HG03565 (cell line): ENCODE measurements around the gene SUPT3H.

ENCODE experiments used
- ATAC-seq: cut with Tn5 transposase; IDR thresholded peaks from one replicate; pipeline ENCODE4 v1.9.1; 2021; ENCODE audit warnings: mild to moderate bottlenecking, moderate library complexity; ENCODE audit not compliant: unreplicated experiment

Gene SUPT3H

DNA sequence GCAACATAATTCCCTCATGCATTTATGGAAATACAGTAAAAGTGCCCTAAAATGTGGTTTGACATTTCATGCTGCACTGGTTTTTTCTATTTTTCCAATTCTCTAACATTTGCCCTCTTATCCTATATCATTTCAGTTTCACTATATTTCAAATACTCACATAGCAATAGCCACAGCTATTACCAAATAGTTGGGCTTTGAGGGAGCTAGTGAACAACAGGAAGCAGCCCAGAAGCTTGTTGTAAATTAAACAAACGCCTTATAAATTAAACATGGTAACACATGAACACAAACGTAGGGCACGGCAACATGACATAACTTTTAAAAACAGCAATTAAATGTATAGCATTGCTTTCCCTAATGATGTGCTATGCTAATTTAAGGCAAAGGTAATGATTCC lies 521.3 kb downstream of the SUPT3H start:
- no peak for ATAC-seq

DNA sequence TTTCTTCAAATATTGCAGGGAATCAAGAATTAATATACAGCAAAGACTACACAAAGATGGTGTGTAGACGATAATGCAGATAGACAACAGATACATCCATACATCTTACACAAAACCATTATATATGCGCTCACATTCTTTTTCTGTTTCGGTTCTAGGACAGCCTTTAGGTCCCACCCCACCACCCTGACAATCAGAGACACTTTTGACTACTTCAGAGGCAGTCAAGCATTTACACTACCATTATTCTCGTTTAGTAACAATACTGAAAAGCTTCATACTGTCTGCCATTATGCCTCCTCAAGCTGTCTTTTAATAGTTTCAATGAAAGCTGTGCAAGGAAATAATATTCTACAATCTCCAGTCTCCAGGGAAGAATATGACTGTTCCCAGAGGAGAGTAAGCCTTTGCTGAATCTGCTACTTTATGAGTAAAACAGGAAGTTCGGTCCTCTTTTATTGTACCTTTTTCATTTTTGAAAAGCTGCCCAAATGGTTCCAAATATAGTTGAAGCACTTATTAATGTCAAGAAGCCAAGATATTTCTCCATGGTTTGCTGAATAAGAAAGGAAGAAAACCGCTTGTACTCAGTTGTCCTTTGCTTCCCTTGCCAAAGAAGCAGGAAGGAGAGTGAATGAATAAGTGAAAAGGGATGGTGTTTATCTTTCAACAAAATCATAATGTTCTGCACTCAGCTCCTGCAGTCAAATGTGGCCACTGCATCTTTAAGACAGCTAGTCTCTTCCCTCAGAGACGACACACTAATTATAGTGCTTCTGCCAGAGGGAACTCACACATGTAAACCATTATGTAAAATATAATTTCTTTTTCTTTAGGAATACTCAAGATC lies 521.9 kb downstream of the SUPT3H start:
- ATAC-seq, result no peak

DNA sequence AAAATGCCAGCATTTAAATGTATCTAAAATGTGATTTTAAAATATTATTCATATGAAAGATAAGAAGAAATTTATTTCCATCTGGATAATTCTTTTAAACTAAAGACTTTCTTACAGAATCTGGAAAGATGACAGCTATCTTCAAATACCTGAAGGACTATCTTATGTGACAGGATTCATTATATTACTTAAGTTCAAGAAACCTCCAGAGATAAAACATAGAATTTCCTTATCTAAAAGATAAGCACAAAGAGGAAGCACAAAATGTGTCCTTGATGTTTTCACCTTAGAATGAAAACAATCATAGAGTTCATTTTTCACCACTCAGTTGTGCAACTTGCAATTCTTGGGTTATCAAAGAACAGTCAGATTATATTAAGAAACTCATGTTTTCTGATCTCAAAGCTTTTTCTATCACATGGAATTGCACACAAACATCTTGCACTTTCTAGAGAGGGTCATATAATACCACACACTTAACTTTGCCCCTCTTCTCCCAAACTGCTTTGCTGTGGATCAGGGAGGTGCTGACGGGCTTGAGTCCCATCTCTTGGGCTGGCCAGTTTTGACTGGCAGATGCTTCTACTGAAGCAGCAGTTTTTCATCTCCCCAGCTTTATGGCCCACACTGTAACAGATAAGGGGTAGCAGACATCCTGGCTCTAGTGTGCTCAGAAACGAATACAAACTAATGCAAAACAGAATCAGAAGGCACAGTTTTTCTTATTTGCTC lies 522.9 kb downstream of the SUPT3H start:
- ATAC-seq, result no peak

DNA sequence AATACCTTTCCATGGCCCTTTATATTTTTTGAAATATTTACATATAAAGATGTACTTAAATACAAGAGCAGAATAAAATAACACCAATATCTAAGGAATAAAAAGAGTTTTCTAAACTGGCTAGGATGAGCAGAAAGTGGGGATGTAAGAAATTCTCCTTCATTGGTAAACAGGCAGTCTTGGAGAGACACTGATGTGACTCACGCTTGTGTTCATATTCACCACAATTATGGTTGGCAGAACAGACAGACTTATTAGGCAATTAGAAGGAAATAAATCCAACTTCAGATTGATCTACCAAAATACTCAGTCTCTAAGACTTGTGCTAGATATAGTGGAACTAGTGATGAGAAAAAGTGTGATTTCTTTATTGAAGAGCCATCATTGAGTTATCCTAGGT lies 526.6 kb downstream of the SUPT3H start:
- ATAC-seq, result no peak

DNA sequence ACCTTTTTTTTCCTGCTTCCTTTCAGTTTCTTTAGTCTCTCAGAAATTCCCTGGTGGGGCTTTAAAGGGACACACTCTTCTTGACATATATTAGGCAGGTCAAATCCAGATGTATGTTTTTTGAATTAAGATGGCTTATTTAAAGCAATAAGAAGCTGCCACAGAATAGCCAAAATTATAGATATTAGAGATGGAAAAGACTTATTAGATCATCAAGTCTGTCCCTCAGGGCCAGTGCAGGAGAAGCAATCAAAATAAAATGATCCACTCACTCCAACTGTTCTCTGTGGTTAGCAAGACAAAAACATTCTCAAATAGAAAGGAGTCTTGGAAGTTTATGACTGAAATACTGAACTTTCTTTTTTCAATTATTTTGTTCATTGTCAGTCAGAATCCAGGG lies 527.4 kb downstream of the SUPT3H start:
- ATAC-seq, result no peak

DNA sequence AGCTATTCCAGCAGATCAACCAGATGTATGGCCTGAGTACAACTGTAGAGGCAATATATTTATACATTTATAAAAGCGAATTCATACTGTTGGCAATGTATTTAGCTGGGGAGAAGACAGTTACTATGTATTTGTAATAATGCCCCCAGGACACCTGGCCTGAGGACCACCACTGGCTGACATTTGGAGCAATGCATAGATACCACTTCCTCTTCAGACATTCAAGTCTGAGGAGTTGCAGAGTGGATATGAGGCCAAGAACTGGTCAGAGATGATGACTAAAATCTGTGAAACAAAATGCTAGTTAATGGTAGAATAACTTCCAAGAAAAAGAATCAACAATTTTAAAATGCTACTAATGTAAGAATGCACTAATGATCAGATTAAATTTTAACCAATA lies 527.9 kb downstream of the SUPT3H start:
- no peak for ATAC-seq

DNA sequence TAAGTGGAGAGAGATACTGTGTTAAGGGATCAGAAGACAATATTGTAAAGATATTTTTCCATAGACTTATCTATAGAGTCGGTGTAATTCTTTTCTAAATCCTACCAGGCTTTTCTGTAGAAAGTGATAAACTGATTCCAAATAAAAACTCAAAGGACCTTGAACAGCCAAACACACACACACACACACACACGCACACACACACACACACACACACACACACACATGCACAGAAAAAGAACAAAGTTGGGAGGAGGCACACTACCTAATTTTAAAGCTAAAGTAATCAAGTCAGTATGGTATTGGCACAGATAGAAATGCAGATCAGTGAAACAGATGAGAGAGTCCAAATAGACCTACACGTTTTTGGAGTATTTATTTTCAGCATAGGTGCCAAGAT lies 534.0 kb downstream of the SUPT3H start:
- ATAC-seq, result no peak

DNA sequence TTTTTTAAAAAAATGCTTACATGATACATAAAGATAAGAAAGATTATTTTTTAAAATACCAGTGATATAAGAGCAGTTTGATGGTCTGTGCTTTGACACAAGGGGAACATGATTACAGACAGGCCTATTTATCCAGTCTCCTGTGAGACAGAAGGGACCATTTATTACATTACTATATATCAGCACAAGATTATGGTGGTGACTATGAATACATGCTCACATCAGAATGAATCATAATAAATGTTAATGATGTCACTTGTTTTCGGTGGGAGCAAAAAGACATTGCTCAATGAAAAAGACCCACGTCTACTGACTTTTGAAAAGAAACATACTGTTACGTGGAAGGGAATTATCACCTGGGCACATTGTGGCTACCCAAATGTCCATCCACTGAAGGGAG lies 535.1 kb downstream of the SUPT3H start:
- ATAC-seq, result no peak

DNA sequence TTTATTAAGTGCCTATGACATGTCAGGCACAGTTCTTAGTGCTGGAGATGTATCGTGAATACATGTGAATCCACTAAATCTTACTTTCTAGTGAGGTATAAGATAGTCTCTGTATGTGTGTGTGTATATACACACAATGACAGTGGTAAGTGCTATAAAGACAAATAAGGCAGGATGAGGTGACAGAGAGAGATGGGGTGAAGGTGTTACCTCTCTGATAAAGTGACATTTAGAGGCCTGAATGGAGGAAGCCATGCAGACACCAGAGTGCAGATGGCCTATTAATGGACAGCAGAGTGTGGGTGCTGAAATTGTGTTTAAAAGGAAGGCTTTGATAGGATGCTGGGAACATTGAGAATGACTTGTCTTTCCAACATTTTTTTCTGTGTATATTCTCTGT lies 535.9 kb downstream of the SUPT3H start:
- no peak for ATAC-seq

DNA sequence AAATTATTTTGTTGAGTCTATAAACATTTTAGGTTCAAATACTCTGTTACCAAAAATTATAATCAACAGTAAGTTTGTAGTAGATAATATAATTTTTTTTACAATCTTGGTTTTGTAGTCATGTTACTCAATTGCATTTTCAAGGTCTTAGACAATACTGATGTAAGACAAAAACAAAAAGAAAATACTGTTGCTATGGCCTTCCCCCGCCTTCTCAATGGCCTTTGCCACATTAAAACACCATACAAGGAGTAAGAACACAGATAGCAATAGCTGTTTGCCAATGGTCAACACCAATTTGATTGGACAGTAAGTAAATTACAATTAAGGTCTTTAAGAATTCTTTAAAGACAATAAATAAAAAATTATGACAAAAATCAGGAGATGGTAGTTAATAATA lies 540.0 kb downstream of the SUPT3H start:
- no peak for ATAC-seq

DNA sequence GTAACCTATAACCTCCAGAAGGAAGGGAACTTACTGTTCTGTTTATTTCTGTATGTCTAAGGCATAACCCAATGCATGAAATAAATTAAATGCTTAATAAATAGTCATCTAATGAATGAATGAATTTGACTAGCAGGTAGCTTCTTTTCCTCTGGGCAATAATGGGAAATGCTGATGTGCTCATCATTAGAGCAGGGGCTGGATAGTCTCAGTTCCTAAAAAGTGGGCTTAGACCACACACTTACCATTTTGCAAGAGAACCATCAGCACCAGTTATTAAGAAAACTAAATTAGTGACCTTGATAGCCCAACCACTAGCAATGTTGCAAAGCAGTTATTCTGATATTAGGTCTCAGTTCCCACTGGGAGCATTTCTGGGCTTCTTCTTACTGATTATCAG lies 540.5 kb downstream of the SUPT3H start:
- ATAC-seq, result no peak

DNA sequence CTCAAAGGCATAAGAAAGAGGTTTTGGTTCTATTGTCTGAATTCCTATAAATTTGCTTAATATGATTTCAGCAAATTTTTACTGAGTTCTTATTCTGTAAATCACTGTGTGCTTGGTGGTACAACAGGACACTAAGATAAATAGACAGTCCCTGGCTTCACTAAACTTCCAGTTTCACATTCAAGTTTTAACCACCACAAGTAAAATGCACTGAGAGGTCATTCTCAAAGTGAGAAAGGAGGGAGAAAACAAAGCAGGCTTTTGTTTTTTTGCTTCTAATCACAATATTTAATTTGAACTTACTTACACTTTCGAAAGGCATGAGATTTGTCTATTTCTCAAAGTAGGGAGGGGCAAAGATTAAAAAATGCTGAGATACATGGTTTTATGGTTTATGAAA lies 544.5 kb downstream of the SUPT3H start:
- peak; percentile 56 for ATAC-seq

DNA sequence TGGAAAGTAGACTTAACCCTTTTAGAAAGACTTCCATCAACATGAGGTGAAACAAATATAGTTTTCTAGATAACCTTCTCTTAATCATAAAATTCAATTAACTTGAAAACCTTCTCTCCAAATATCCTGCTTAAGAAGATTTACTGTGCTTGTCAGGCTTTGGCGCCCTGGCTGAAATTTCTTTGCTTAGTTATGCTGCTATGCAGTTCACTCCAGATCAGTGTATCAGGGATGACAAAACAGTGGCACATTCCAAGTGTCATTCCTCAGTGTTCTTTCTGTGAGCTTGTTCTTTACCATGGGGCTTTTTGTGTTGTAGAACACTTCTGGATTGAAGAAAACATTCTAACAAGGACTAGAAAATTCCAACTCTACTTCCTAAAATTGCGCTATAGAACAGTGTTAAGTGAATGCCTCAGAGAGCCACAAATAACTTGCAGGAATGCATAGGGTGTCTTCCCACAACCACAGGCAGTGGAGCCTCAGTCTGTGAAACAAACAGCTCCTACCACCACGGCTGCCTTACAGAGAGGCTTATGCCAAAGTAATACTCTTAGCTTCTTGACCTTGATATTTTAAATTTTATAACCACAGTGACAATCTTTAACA lies 546.6 kb downstream of the SUPT3H start:
- no peak for ATAC-seq

DNA sequence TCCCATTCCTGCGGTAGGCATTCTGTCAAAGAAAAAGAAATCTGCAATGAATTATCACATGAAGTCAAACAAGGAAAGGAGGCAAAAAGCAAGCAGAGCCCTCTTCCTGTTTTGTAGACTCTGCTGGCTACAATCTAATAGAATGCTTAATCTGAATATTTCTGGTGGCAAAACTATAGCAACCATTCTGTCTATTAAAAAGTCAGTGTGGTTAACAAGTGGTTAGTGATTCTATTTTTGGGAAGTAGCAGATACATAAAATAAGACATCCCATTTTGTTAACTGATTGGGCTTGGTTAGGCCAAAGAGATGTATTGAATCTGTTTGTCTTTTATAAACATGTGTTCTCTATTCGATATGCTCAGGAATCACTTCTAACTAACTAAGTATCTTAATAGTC lies 547.9 kb downstream of the SUPT3H start:
- peak; percentile 53 for ATAC-seq

DNA sequence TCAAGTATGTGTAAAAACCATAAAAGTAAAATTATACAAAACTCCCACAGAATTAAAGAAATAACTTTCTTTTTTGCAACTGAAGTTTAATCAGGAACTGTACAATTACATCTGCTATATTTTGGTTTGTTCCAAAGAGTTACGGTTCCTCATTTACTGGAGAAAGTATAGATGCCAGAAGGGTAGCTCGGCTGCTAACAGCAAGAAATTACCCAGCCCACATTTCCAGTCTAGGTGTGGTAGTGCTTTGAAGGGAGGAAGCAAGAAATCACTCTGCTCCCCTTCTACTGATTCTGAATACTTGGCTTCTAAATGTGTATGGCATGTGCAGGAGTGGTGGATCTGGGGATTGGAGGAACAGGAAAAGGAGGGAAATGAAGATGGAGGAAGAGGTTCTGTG lies 549.0 kb downstream of the SUPT3H start:
- ATAC-seq, result no peak

DNA sequence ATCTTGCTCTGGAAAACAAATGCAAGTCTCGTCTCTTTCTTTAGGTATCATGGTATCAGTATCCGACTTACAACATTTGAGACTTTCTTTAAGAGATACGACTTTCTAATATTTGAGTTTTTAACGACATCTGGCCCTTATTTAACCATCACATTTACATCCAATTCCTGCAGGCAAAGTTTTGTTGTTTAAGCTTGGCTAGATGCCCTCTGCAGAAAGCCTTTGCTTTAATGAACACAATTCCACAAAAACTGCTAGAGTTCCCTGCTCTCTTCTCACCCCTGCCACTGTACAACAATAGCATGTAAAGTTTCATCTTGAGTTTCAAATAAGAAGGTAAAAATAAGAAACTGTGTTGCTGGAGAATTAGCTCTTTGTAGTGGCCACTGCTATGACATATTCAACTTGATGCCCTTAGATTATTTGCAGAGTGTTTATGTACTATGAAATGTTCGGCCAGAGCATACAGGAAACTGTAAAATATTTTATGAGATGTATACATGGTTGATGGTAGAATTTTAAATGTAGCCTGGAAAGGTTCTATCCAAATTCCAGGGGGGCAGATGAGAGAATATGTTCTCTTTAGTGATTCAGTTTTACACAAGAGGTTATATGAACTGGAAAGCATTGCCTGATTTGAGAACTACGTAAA lies 551.6 kb downstream of the SUPT3H start:
- no peak for ATAC-seq

DNA sequence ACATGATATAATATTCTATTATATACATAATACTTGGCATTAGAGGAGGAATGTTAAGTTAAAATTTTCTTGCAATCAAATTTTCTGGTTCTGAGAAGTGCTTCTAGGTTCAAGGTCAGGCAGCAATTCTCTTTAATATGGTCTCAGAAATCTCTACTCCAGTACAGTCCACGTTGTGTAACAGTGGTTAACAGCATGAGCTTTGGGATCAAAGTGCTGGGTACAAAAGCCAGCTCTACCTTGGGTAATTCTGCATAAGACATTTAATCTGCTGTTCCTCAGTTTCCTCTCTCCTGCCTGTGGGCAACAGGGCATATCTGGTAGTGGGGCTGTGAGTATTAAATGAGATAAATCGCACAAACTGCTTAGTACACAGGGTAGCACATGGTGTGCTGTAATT lies 552.5 kb downstream of the SUPT3H start:
- ATAC-seq, result no peak

DNA sequence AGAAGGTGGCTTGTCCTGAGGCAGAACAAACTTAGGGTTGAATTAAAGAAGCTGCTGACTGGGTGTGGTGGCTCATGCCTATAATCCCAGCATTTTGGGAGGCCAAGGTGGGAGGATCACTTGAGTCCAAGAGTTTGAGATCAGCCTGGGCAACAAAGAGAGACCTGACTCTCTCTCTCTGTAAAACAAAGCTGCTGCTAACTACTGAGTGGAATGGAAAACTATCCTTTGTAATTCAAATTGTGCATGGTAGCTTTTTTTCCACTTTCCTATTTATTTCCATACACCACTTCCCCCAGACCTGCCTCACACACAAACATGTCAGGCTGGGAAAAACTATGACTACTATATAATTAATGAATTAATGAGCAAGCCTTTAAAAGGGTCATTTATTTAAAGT lies 553.2 kb downstream of the SUPT3H start:
- ATAC-seq, result no peak

DNA sequence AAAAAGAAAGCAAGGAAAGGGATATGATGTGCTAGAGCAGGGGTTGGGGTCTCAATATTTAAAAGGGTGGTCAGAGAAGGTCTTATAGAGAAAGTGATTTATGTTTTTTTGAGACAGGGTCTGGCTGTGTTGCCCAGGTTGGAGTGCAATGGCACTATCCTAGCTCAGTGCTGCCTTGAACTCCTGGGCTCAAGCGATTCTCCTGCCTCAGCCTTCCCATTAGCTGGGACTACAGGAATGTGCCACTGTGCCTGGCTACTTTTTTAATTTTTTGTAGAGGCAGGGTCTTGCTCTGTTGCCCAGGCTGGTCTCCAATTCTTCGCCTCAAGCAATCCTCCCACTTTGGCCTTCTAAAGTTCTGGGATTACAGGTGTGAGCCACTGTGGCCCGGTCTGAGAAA lies 557.0 kb downstream of the SUPT3H start:
- ATAC-seq, result no peak

DNA sequence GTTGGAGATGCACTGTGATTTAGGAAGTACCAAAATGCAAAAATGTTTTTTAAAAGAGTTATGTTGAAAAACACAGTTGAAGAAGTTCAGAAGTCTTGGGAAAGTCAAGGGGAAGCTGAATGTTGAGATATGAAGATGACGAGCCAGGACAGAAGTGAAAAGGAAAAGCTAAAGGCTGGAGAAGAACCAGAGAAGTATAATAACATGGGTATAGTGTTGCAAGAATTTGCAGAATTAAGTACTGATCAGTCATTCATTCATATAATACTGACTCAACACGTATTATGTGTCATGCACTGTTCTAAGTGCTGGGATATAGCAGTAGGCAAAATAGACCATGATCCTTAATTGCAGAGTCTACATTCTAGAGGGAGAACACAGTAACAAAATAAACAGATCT lies 557.4 kb downstream of the SUPT3H start:
- ATAC-seq, result no peak

DNA sequence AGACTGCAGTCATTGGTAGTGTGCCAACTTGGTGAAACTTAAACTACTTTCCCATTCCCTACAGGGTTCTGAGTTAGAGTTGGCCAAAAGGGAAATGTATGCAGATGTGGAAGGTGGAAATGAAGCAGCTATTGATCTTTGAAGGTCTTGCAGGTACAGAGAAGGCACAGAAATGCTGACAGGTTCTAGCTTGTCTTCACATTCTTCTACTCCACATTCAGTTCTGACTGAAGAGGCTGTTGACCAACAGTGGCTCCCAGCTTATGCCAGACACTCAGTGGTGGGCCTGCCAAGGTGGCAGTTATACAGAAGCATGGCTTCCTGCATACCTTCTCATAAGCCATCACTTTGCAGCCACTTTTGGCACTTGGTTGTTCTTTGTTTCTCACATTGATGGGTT lies 566.3 kb downstream of the SUPT3H start:
- ATAC-seq, result no peak

DNA sequence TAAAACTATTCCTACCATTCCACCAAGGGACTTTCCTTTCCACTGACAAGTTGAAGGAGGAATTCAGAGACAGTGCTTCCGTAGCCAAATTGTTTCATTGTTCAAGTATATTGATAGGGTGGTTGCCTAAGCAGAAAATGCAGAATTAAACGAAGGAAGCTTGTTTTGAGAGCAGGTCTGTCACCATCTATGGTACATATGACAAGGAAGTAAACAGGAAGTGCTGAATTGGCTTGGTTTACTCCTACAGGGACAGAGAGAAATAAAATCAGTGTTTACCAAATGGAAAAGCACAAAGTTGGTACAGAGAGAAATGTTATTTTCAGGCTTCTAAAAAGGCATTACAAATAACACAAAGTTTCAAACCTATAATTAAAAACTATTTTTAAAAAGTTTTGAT lies 568.5 kb downstream of the SUPT3H start:
- no peak for ATAC-seq
